ENCODE results near the gene ZSCAN29.
"Not testable (repeated sequence)": the region's sequence is repeated elsewhere in the genome, so short reads cannot be mapped to it uniquely, and the experiment has no call there.

ZSCAN29 gene

DNA sequence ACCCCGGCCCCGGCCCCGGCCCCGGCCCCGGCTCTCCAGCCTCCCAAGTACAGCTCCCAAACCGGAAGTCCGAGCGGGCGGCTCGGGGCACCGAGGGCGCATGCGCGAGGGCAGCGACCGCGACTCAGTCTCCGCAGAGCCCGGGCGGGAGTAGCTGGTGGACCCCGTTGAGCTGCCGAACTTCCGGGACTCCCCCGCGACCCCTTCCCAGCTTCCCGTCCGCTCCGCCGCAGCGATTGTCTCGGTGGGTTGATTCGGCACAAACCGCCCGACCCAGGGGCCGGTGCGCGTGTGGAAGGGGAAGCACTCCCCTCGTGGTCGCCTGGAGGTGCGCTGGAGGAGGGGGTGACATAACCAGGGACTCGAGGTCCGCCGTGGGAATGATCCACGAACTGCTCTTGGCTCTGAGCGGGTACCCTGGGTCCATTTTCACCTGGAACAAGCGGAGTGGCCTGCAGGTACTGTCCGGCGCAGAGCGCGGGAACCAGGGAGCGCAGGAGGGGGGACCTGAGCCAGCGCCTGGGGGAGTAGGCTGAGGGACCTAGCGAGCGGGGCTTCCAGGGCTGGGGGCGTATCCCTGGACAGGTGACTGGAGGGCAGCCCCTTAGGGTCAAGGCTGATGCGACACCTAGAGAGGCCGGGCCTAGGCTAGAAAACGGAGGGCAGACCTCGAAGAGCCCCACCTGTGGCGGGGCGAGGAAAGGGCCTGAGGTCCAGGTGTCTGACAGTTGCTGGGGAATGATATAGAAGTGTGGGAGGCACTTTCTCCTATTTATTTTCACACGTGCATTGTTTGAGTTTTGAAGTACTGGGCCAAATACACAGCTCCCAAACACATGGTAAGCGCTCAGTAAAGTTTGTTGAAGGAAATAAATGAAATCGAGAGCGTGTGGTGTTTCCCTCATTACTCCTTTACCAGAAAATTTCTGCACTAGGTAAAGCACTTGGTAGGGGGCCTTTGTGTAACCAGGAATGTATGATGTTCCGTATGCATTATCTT, at the start of gene ZSCAN29, which contains the start of gene TUBGCP4:
Gene ZSCAN29, minus strand, starts transcription at position 69 of the 1,000 bp plus-strand sequence. CDS start 1,130 bp downstream, outside the sequence.
Gene TUBGCP4, plus strand, starts transcription at position 127 of the 1,000 bp plus-strand sequence. Its CDS starts 254 bp downstream, at position 381.
- in situ Hi-C loops (cut with HindIII; ENCODE audit: low sequenced_read_pairs): no loop called here

GRCh38 chr15:43420435-43420834, 49.6 kb upstream of the ZSCAN29 start:
- in situ Hi-C loops (cut with HindIII; ENCODE audit: low sequenced_read_pairs): no loop called here

- in situ Hi-C loops (cut with HindIII; ENCODE audit: low sequenced_read_pairs): no loop called here
These were observed 43.4 kb upstream of the ZSCAN29 start for GRCh38 chr15:43414196-43414595.

DNA sequence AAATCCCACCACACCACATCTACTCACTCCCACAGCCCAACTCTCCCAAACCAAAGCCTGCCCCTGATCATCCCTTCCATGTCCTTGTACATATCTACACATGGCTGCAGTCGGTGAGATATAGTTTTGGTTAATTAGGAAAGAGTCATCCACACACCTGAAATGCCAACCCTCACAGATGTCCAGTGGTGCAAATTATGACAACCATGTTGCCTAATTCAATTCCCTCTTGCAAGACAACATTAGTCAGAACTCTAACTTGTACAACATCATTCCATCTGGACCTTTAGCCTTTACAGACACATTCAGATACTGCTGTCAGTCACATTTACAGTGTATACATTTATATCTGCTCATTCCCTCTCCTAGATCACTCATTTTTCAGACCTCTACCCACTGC, 41.3 kb upstream of the ZSCAN29 start:
- in situ Hi-C loops (cut with HindIII; ENCODE audit: low sequenced_read_pairs): no loop called here

- in situ Hi-C loops (cut with HindIII; ENCODE audit: low sequenced_read_pairs): no loop called here
These were observed 39.9 kb upstream of the ZSCAN29 start for GRCh38 chr15:43410572-43411214.

GRCh38 chr15:43408789-43409188, 37.9 kb upstream of the ZSCAN29 start:
- in situ Hi-C loops (cut with HindIII; ENCODE audit: low sequenced_read_pairs): no loop called here

DNA sequence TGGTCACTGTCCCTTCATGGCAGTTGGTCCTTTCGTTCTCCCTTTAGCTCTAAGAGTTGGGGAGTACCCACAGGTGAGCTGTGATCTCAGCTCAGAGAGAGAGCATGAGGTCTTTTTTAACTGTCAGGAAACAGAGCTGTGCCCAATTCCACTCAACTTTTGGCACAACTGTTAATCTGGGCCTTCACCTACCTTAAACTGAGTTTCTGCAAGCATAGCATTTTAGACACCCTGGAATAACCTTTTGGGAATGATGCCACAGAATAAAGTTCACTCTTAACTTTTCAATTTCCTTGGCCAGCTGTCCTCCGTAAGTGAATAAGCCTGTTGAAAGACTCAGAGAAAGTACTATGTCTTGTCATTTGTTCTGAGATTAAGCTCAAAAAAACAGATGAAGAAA, 36.0 kb upstream of the ZSCAN29 start:
- in situ Hi-C loops (cut with HindIII; ENCODE audit: low sequenced_read_pairs): no loop called here

DNA sequence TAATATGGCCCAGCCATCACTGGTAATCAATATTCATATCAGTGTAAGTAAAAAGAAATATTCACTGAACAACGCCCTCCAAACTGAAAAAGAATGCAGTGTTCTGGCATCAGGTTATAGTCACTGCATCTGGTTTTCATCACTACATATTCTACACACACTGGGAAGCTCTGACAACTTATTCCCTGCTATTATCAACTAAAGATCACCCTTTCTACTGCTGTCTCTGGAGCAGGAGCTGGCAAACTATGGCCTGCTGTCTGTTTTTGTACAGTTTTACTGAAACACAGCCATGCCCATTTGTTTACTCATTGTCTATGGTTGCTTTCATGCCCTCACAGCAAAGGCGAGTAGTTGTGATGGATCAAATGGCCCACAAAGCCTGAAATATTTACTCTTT, 35.3 kb upstream of the ZSCAN29 start:
- in situ Hi-C loops (cut with HindIII; ENCODE audit: low sequenced_read_pairs): no loop called here

DNA sequence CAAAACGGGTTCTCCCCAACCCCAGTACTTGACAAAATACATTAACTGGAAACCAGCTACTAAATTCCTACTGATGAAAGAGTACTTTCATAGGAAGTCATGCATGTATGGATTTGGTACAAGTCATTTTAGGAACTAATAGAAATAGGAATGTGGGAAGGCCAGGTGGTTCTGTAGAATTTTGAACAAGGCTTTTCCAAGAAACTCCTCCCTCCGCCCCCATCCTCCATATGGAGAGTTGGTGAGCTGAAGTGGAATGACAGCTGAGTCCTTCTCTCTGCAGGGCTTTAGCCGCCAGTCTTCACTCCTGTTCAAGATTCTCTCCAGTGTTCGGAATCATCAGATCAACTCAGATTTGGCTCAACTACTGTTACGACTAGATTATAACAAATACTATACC, 33.3 kb upstream of the ZSCAN29 start:
- in situ Hi-C loops (cut with HindIII; ENCODE audit: low sequenced_read_pairs): no loop called here

- in situ Hi-C loops (cut with HindIII; ENCODE audit: low sequenced_read_pairs): no loop called here
These were observed 32.8 kb upstream of the ZSCAN29 start for GRCh38 chr15:43403616-43404015.

DNA sequence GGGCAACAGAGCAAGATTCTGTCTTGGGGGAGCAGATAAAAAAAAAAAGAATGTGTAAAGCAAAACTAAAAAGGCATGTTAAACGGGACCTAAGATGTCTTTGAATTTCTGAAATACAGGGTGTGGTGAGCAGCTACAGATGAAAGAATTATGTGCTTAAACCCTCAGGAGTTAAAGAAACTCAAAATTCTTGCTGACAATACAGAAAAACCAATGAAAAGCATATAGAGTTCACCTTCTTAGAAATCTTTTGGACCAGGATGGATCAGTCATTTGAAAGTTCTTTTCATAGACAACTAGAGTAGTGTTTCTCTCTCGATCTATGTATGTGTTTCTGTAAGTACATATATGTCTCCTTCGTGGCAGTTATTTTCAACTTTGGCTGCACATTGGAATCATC, 31.4 kb upstream of the ZSCAN29 start:
- in situ Hi-C loops (cut with HindIII; ENCODE audit: low sequenced_read_pairs): no loop called here

DNA sequence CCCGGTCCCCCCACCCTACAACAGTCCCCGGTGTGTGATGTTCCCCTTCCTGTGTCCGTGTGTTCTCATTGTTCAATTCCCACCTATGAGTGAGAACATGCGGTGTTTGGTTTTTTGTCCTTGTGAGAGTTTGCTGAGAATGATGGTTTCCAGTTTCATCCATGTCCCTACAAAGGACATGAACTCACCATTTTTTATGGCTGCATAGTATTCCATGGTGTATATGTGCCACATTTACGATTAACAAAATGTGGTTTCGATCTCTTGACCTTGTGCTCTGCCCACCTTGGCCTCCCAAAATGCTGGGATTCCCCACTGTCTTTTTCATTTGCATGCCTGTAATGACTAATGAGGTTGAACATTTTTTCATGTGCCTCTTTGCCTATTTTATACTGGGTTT, 22.7 kb upstream of the ZSCAN29 start:
- in situ Hi-C loops (cut with HindIII; ENCODE audit: low sequenced_read_pairs): not testable (repeated sequence)

DNA sequence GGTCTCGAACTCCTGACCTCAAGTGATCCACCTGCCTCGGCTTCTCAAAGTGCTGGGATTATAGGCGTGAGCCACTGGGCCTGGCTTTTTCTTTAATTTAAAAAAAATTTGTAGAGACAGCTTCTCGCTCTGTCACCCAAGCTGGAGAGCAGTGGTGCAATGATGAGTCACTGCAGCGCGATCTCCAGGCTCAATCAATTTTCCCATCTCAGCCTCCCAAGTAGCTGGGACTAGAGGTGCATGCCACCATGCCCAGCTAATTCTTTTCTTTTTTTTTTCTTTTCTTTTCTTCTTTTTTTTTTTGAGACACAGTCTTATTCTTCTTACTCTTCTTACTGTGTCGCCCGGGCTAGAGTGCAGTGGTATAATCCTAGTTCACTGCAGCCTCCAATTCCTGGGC, 19.9 kb upstream of the ZSCAN29 start:
- in situ Hi-C loops (cut with HindIII; ENCODE audit: low sequenced_read_pairs): no loop called here

DNA sequence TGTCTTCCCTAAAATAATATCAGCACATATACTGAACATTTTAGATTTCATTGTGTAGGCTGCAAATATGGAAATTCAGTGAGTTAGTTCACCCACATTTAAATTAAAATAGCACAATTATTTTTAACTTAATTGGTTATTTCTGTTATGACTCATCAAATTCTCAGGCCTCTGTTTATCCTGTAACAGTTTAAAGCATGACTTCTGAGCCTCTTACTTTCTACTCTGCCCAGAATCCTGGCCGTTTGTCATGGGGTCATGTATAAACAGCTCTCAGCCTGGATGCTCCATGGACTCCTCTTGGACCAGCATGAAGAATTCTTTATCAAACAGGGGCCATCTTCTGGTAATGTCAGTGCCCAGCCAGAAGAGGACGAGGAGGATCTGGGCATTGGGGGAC, 12.2 kb upstream of the ZSCAN29 start:
- in situ Hi-C loops (cut with HindIII; ENCODE audit: low sequenced_read_pairs): no loop called here

- in situ Hi-C loops (cut with HindIII; ENCODE audit: low sequenced_read_pairs): no loop called here
These were observed 11.5 kb upstream of the ZSCAN29 start for GRCh38 chr15:43382310-43382709.

GRCh38 chr15:43378601-43379000, 7.8 kb upstream of the ZSCAN29 start:
- in situ Hi-C loops (cut with HindIII; ENCODE audit: low sequenced_read_pairs): loop anchor here (5.0 kb wide), 1 partner anchor 39 kb away; no protein-coding TSS in a partner anchor

GRCh38 chr15:43376017-43376705, 5.3 kb upstream of the ZSCAN29 start:
- in situ Hi-C loops (cut with HindIII; ENCODE audit: low sequenced_read_pairs): loop anchor here (5.0 kb wide), 1 partner anchor 41 kb away; no protein-coding TSS in a partner anchor

DNA sequence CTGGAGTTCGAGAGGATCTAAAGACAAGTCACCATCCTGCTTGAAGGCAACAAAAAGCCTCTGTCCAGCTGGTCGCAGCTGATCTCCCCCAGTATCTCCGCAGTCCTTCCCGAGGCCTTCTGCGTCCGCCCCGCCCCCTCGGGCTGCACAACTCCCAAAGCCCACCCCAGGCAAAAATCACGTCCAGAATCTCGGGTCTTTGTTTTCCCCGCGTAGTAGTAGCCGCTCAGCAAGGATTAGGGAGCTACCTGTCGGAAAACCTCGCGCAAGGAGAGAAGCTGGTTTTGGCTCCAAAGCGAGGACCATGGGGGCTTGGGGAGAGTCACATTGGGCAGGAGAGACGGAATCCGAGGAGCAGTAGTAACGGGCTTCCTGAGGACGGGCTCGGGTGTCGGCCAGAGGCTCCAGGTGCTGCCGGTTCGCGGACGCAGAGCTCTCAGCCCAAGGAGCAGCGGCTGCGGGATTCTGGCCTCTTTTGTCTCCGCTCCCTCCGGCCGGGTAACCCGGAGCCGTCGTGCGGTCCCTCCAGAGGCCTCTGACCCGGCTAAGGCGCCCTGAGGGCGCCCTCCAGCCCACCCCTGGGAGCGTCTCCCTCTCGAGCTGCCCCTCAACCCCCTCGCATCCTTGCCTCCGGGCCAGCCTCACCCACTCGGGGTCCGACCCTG, 401 bp downstream of the ZSCAN29 start:
- in situ Hi-C loops (cut with HindIII; ENCODE audit: low sequenced_read_pairs): no loop called here

GRCh38 chr15:43361313-43361903, 9.4 kb downstream of the ZSCAN29 start:
- in situ Hi-C loops (cut with HindIII; ENCODE audit: low sequenced_read_pairs): no loop called here

GRCh38 chr15:43360821-43361220, 10.0 kb downstream of the ZSCAN29 start:
- in situ Hi-C loops (cut with HindIII; ENCODE audit: low sequenced_read_pairs): no loop called here
